Lung microvascular endothelial cell (primary cell): Measurements from ENCODE around the gene RNF217. TPM values are rescaled to one million over a fixed set of nuclear protein-coding genes. Genes with fewer than 3 reads are reported as not detected.
"Not testable (repeated sequence)": the region's sequence is repeated elsewhere in the genome, so short reads cannot be mapped to it uniquely, and the experiment has no call there.

Source experiments
- DNase-seq, 2 donors: peaks; one replicate each; pipeline versions ENCODE4 v3.0.0 to v3.0.0-alpha.2; 2010; ENCODE audit warnings: low read depth in 2 of 2
- total RNA-seq: library from RNA; depleted of rRNA; stranded (reverse); fragments of >200 nt; gene quantifications from 2 replicates; pipeline ENCODE4 v1.2.1, GENCODE V29; 2014

The RNF217 gene
- total RNA-seq, 1 donor from 2014 or later, result 19.4 TPM

GRCh38 chr6:125123051-125123450 lies 160.8 kb downstream of the RNF217 start:
- no peak for DNase-seq

GRCh38 chr6:125123468-125124048 lies 161.3 kb downstream of the RNF217 start:
- DNase-seq, result peak in 1 of 2 donors; percentile 17

- no peak for DNase-seq
Measured at GRCh38 chr6:125124049-125124669, 161.9 kb downstream of the RNF217 start.

GRCh38 chr6:125125856-125126255 lies 163.6 kb downstream of the RNF217 start:
- not testable (repeated sequence) for DNase-seq

GRCh38 chr6:125129354-125129753 lies 167.1 kb downstream of the RNF217 start:
- DNase-seq, result no peak

GRCh38 chr6:125132058-125132457 lies 169.8 kb downstream of the RNF217 start:
- no peak for DNase-seq

- no peak for DNase-seq
Measured at GRCh38 chr6:125136378-125136777, 174.1 kb downstream of the RNF217 start.

GRCh38 chr6:125138083-125138482 lies 175.8 kb downstream of the RNF217 start:
- no peak for DNase-seq

GRCh38 chr6:125140808-125141207 lies 178.6 kb downstream of the RNF217 start:
- DNase-seq, result no peak

Other genes with a start within 250 kb of the RNF217 start
- 1.1 and 2.4 TPM in 2 replicates for gene TPD52L1, start 191.3 kb downstream of the RNF217 start, total RNA-seq